Cerebellar nuclear complex (tissue), 1 donor: ENCODE data around the gene TMEM9.
A peak's percentile ranks its signal among the peaks of the same experiment; 100 is the strongest.

Source experiments
- DNase-seq, 2 experiments: peaks; one replicate each; lab custom pipeline; 2025; lab: John Stamatoyannopoulos, UW

TMEM9 gene

DNA sequence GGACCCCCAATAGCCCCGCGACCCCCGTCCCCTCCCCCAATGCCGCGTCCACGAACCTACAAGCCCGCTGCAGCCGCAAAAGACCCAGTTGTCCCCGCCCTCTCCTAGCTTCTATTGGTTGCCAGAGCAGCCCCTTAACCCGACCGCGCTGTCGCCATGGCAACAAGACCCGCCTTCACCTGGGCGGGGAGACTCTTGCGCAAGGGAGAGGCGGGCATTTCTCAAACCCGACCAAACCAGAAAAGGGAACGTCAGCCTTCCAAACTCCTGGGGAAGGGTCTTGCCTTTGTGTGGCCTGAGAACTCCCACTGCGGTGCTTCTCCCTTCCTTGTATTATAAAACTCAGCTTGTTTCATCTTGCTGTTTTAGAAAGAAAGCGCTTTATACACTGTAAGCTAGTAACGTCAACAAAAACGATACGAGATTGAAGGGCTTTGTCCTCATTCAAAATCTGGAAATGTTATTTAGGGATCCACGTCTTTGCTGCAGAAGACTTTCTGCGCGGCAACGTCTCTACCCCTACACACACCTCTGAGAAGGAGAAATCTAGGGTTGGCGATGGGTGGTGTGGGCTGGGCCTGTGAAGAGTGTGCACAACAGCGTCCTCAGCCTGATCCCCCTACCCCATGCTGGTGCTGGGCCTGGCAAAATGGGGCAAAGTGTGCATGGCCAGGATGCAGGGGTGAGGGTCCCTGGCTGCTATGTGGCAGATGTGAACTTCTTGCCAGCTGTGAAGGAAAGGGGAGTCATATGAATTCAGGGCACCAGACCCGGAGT lies at the start of gene TMEM9:
Gene TMEM9 (minus strand): TSS at position 86 of the 777 bp plus-strand sequence. CDS start 551 bp downstream, outside the sequence.
- peak; percentile 87 to 95 for DNase-seq

DNA sequence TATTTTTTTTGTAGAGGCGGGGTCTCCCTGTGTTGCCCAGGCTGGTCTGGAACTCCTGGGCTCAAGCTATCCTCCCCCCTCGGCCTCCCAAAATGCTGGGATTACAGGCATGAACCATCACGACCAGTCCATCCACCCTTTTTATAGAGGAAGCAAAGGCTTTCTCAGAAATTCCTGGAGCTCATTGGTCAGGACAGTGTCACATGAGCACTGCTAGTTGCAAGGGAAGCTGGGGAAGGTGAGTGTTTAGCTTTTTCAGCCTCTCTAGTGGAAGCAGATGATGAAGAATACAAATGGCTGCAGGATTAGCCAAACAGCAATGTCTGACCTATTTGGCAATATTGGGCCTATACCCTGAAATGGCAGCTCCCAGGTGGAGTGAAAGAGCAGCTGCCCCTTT lies 44.3 kb upstream of the TMEM9 start:
- no peak for DNase-seq

DNA sequence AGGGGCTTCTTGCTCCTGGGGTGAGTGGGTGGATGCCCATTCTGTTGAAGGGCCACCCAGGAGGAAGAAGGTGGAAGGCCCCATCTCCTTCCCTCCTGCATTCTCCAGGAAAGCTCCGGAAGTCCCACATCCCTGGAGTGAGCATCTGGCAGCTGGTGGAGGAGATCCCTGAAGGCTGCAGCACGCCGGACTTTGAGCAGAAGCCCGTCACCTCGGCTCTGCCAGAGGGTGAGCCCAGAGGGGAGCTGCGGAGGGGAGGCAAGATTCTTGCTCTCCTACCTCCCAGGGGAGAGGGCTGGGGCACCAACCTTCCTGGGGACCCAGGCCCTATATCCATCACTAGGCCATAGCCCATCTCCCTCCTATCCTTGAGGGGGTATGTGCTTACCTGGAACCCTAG lies 39.8 kb upstream of the TMEM9 start:
- no peak for DNase-seq

DNA sequence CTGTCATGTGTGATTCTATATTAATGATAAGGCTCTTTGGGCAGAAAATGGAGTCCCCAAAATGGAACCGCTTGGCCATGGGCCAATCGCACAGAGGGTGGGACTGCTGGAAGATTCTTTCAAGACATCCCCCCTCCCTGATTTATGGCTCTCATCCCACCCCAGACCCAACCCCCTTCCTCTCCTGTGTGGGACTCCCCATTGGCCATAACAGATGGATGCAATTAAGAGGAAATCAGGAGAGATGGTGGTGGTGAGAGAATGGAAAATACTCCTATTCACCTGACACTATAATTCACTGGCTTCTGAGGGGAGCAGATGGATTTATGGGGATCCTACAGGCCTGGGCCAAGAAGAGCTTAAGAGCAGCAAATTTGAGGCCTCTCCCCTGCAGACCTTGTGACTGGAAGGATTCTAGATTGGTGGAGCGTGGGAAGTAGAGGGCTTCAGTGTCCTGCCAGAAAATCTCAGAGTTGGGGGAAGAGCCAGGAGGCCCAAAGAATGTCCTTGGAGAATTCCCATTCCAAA lies 38.1 kb upstream of the TMEM9 start:
- DNase-seq, result no peak

DNA sequence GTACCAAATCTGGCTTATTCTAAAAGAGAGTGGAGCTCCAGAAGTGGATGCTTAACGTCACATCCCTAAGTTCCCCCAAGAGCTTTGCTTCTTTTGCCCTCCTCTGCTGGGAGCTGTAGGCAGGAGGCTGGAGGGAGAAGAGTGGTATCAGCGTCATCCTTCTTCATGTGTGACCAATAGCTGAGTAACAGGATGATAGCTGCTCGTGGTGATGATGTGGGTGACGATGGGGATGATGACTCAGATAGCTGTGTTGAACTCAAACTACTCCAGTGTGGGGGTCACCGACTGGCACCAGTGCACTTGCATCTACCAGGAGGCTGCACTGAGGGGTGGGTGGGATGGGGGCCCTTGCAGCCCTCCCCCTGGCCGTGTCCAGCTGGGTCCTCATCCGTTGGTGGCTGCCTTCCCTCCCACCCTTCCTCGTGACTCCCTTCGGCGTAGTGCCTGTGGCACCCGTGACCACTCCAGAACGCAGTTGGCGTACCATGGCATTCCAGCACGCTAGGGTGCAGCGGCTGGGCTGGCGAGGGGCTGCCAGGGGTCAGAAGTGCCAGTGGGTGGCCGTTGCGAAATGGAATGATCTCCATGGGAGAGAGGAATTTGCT lies 37.5 kb upstream of the TMEM9 start:
- DNase-seq, result no peak

DNA sequence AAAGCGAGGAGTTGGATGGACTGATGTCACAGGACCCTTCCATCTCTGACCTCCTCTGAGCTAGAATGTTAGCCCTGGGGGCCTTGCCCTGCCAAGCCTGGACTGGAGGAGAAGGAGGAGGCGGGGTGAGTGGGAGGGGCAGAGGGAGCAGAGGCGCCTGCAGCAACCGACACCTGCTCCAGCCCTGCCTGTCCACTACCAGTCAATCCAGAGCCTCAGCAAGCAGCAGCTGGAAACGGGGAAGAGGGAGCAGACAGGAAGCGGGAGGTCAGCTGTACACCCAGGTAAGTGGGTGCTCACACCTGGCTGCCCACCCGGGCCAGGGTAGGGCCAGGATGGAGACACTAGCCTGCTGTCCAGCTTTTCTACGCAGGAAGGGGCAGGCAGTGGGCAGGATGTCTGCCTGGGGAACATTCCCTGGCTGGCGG lies 36.4 kb upstream of the TMEM9 start, which contains the start of gene IGFN1:
Gene IGFN1 (plus strand): TSS at position 201 of the 428 bp plus-strand sequence. CDS start 2,470 bp downstream, outside the sequence.
- DNase-seq, result no peak

DNA sequence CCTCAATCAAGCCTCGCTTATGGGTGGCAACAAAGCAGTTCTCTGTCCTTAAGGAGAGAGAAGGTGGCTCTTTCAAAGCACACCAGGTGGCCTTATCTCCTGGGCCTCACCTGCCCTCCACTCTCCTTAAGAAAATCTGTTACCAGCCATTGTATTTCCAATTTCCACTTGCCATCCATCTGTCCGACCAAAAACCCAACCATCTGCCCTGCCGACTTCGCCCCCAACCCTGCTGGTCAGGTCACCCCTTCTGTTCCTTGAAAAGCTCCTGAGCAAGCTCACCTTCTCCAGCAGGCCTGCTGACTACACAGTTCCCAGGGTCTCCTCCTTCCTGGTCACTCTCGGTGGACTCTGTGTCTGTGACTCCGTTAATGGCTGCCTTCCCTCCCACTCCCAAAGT lies 35.7 kb upstream of the TMEM9 start:
- no peak for DNase-seq

DNA sequence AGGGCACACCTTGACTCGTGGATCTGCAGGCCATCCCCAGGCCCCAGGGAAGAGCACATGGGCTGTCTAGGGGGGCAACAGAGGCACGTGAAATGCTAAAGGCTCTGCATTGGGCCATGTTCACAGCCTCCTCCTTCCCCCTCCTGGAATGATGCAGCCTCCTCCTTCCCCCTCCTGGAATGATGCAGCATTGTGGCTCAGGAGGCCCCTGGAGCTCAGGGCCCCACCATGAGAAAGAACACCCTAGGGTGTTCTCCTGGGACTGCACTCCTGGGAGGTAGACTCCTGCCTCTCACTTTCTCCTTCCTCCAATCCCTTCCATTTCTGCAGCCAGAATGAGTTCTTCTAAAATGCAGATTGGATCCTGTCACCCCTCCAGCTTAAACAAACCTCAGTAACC lies 34.8 kb upstream of the TMEM9 start:
- DNase-seq, result no peak

DNA sequence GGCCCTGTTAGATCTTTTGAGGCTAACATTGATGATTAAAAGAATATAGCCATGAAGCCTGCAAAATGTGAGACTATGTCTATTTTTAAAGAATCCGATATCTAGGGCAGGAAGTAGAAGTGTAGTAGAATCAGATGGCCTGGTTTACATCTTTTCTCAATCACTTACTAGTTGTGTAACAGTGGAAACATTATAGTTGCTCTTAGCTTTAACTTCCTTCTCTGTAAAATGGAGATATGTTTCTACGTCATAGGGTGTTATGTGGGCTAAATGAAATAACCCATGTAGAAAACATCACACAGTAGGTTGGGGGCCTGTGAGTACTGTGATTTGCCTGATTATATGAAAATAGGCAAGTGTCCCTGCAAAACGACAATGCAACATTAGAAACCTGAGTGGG lies 31.9 kb upstream of the TMEM9 start:
- DNase-seq, result no peak

DNA sequence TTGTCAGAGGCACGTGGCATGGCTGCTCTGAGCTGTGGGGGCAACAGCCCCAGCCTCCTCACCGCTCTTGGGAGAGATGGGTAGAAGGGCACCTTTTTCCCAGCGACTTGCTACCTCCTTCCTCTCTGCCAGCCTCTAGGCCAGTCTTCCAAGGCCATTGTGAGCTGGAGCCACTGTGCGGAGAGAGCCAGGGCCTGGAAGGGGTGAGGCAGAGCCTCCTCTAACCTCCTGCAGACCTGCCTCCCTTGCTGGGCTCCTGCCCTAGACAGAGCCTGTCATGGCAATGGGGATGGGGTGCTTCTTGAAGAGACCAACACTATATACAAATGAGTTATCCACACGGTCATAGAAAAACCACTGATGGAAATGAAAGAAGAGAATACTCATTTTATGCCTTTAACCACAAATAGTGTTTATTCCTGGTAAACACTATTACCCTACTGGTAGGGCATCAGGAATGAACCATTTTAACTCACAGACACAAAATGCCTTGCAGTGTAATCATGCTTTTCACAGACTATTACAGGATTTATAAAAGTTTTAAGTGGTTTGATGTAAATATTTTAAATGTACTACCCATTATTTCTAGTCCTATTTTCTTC lies 31.4 kb upstream of the TMEM9 start:
- DNase-seq, result no peak

DNA sequence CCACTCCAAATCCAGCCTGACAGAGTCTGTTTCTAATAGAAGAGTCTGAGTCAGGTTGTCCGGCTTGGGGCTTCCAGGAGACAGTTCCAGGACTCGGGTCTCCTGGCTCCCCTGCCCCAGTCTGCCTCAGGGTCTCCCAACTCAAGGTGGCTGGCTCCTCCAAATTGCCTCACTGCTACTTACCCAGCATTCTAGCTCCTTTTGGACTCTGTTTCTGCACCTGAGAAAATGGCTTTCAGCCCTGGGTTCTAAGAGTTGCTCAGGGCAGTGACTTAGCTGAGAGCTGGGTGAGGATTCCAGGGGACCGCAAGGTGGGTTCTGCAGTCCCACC lies 30.8 kb upstream of the TMEM9 start:
- no peak for DNase-seq

DNA sequence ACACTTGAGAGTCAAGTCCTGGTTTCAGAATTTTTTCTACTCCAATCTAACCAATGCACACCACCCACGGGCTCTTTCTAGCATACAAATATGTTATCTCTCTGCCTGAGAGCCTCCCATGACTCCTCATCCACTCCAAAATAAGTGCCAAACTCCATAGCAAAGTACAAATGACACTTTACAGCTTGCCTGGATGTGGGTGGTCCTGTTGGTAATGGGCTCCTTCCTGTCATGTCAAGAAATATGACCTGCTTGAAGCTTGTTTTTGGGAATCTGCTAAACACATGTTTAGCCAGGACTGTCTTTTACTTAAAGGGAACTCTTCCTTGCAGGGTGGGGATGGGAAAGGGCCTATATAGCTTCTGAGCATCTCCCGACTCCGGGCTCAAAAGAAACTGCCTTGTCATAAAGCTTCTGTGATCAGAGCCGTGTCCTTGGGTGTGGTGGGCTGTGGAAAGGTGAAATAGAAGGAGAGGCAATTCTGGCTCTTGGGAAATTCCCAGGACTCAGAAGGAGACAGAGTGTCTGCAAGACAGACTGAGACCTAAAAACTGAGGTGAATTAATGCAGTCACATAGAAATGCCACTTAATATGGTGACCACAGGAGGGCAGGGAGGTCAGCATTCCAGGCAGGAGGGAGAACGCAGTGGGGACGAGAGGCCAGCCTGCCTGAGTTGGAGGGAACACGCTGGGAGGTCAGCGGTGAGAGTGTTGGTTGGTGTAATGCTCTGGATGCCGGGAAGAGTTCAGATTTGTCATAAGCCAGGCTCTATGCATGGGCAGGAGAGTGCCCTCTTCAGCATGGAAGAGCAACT lies 30.2 kb upstream of the TMEM9 start:
- no peak for DNase-seq

DNA sequence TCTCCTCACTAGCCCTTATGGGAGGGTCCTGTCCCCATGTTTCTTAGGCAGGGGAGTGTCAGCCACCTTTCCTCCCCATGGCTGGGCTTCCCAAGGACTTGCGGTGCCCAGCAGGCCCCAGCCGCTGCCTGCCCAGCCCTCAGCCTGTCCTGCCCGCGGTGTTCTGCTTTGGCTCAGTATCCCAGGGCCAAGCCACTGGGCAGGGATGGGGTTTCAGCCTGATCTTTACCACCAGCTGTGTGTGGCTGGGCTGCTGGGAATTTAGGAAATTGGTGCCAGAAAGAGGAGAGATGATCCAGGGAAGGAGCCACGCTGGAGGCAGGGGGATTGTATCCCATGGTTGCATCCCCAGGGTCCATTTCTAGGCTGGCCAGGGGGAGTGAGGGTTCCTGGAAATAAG lies 29.5 kb upstream of the TMEM9 start:
- DNase-seq, result no peak

DNA sequence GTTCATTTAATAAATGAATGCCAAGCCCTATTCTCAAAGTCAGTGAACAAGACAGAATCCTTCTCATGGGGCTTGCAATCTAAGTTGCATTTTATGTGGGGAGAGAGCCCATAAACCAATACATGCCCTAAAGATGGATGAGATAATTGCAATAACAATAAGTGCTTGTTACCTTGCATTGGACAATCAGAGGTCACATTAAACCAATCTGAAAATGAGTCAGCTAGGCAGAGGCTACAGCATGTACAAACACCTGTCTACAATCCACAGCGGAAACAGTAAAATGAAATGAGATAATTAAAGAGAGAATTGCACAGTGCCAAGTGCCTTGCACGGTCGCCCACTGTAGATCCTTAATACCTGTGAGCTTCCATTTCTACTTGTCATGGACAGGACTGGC lies 28.9 kb upstream of the TMEM9 start:
- no peak for DNase-seq

DNA sequence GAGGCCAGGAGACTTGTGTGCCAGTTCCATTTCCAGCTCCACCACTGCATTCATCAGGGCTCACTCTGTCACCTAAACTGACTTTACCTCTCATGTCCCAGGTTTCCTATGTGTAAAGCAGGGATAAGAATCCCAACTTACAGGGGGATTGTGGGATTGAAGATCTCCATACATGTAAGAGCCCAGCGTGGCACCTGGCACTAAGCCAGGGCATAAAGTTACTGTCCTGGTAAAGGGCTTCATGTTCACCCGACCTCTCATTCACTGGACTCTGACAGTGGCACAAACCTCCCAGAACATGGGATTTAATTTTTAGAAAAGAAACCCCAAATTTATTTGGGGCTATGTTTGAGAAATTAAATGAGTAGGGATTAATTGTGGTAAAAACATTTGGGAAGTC lies 27.5 kb upstream of the TMEM9 start:
- no peak for DNase-seq

DNA sequence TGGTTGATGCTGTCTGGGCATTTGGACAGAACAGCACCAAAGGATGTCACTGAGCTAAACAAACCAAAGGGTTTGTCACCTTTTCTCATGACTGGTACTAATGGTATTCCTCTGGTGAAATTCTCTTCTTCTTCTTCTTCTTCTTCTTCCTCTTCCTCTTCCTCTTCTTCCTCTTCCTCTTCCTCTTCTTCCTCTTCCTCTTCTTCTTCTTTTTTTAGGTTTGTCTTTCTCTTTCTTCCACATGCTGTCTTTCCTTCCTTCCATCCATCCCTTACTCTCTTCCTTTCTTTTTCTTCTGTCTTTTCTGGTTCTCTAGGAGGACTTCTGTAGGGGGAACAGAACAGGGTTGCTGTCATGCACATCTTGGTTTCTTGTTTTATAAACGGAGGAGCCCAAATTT lies 27.0 kb upstream of the TMEM9 start:
- DNase-seq, result no peak

DNA sequence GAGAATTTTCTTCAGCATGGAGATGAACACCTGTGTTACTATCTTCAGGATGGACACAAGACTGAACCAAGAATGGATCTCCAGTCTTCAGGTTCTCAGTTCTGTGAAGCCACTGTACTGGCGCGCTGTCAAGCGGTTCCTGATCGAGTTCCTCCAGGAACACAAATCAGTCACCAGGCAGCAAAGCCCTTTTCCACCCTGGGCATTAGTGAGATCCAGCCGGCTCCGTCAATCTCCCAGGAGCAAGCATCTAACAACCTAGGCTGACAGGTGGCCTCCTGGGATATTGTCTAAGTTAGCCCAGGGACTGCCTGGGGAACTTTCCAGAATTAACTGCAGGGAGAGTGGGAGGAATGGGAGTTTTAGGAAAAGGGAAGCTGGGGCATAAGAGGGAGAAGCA lies 26.6 kb upstream of the TMEM9 start:
- DNase-seq, result no peak

DNA sequence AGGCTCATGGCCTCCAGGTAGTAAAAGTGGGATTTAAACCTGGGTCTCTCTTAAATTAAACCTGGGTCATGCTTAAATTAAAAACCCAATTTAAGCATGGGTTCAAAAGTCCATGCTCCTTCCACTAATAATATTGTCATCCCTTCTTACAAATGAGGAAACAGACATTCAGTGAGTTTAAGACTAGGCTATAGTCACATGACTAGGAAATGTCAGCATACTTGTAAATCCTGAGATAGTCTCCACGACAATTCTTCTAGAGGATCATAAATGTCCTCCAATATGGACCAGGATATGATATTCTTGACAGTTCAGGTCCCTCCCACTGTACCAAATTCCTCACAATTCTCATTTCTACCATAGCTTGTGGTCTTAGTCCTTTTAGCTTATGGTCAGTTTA lies 25.9 kb upstream of the TMEM9 start:
- no peak for DNase-seq

DNA sequence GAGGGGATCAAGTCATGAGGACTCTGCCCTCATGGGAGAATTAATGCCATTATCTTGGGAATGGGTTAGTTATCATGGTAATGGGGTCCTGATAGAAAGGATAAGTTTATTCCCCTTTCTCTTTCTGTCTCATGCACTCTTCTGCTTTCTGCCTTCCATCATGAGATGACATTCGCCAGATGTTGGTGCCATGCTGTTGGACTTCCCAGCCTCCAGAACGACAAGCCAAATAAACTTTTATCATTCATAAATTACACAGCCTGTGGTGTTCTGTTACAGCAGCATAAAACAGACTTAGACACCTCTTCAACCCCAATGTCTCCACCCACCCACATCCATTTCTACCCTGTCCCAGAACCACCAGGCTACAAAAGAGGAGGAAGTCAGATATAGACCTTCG lies 24.4 kb upstream of the TMEM9 start:
- no peak for DNase-seq

DNA sequence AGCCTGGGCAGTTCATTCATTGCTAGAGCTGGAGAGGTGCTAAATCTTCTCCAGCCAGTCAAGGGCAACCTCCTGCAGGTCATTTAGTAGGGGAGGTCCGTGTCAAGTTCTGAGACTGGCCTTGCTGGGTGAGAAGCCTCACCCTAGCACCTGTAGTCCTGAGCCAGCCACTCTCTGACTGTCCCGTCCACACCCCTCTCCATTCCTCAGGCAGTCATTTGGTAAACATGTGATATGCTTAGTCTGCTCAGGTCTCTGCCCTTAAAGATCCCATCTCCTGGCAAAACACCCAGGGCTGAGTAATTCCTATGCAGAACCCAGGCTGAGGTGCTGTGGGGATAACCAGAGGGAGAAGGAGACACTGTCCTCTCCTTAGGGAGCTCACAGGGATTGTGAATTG lies 22.7 kb upstream of the TMEM9 start:
- no peak for DNase-seq

DNA sequence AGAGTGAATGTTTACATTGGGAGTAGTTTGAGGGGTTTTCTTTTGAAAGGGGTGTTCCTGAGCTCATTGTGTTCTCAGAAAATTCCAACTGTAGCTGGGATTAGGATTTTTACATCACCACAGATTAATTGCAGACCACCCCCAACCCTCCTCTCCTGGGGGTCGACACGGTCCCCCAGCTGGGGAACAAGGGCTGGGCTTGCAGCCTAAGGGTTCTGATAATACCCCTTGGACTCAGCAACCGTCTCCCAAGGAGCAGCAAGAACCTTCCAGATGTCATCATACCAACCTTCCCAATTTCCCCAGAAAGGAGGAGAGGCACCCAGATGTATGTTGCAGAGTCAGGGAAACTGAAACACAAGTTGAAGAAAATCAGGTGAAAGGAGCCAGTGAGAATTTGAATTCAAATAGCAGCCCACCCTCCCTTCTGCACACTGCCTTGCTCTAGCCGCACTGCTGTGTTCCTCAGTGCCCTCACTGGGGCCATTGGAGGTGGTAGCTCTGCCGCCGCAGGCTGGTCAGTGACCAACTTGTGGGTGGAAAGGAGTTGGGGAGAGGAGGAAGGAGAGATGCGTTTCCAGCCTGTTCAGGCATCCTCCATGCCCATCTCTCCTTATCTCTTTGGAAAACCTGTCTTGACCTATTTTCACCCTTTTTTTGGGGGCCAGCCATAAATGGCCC lies 21.7 kb upstream of the TMEM9 start:
- DNase-seq, result no peak

DNA sequence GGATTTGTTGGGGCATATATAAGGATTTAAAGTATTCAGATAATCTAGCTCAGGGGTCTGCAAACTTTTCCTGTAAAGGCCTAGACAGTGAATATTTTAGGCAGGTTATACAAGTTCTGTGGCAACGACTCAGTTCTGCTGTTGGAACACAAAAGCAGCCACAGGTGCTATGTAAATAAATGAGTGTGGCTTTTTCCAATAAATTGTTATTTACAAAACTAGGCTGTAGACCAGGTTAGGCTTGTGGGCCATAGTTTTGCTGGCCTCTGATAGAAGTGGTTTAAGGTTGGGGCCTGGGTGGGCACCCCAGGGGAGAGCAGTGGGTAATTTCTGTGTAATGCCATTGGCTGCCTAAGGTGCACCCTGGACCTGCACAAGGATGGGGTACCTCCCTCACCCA lies 19.5 kb upstream of the TMEM9 start:
- DNase-seq, result no peak
